Islet precursor cell (in vitro differentiated cells): ENCODE measurements around the gene OR4K15.
"Not testable (repeated sequence)": the region's sequence is repeated elsewhere in the genome, so short reads cannot be mapped to it uniquely, and the experiment has no call there.

Experiments used
- DNase-seq: peaks from one replicate; pipeline ENCODE4 v3.0.0-alpha.2; 2018

Gene OR4K15

GRCh38 chr14:19975291-19975690 lies at the start of gene OR4K15:
OR4K15 (plus strand) TSS chr14:19975591; CDS start chr14:19975591, 0 bp downstream.
- DNase-seq, result no peak

- no peak for DNase-seq
These were observed 44.8 kb upstream of the OR4K15 start, which contains the start of gene OR4K1 for GRCh38 chr14:19930617-19931016. OR4K1 (plus strand) TSS chr14:19930917; CDS start chr14:19935667, 4,750 bp downstream.

- no peak for DNase-seq
These were observed 33.7 kb upstream of the OR4K15 start for GRCh38 chr14:19941668-19942067.

- DNase-seq, result no peak
These were observed 27.8 kb upstream of the OR4K15 start for GRCh38 chr14:19947413-19948090.

GRCh38 chr14:19949218-19949617 lies 26.2 kb upstream of the OR4K15 start:
- no peak for DNase-seq

- DNase-seq, result not testable (repeated sequence)
These were observed 5.7 kb upstream of the OR4K15 start for GRCh38 chr14:19969735-19970134.

GRCh38 chr14:19974844-19975243 lies 547 bp upstream of the OR4K15 start:
- DNase-seq, result no peak

- DNase-seq, result no peak
These were observed 18.0 kb downstream of the OR4K15 start for GRCh38 chr14:19993438-19993837.

- DNase-seq, result no peak
These were observed 26.5 kb downstream of the OR4K15 start, which contains the start of gene OR4Q2 for GRCh38 chr14:20001863-20002262. OR4Q2 (plus strand) TSS chr14:20002163.

- DNase-seq, result no peak
These were observed 26.9 kb downstream of the OR4K15 start for GRCh38 chr14:20002319-20002718.

- DNase-seq, result no peak
These were observed 32.8 kb downstream of the OR4K15 start for GRCh38 chr14:20008156-20008555.

- DNase-seq, result no peak
These were observed 44.0 kb downstream of the OR4K15 start, which contains the start of gene OR4K14 for GRCh38 chr14:20019257-20019865. OR4K14 (minus strand) TSS chr14:20019307; CDS start chr14:20015193, 4,114 bp downstream.
